Tibial artery (tissue), 4 donors: ENCODE measurements around the gene MAP2K5.

Experiments
- DNase-seq, 2 donors: peaks; one replicate each; pipeline ENCODE4 v3.0.0-alpha.2; 2019
- H3K27ac ChIP-seq, 2 donors: fragments of 200-600 bp; sonication (generic) in 1 of 2; 1 replicate in 1 of 2; 2 replicates in 1 of 2; pipeline ENCODE4 v1.5.1; 2018 to 2019; ENCODE audit warnings: mild to moderate bottlenecking in 1 of 2
- H3K27me3 ChIP-seq, 2 donors: fragments of 200-600 bp; sonication (generic) in 1 of 2; one replicate each; pipeline versions ENCODE4 v1.5.1 to v1.6.0; 2016 to 2019
- H3K36me3 ChIP-seq, 3 donors: fragments of 200-600 bp; sonication (generic) in 2 of 3; one replicate each; pipeline ENCODE4 v1.5.1; 2016 to 2019; ENCODE audit warnings: mild to moderate bottlenecking in 2 of 3
- H3K4me1 ChIP-seq, 4 donors: fragments of 200-600 bp; sonication (generic) in 2 of 4; 1 replicate in 3 of 4; 2 replicates in 1 of 4; pipeline ENCODE4 v1.5.1; 2016 to 2019
- H3K4me3 ChIP-seq, 2 donors: fragments of 200-600 bp; sonication (generic) in 1 of 2; 1 replicate in 1 of 2; 2 replicates in 1 of 2; pipeline ENCODE4 v1.5.1; 2018 to 2019; ENCODE audit warnings: mild to moderate bottlenecking in 2 of 2
- H3K9me3 ChIP-seq, 3 donors: fragments of 200-600 bp; sonication (generic) in 1 of 3; one replicate each; pipeline ENCODE4 v1.5.1; 2016 to 2019
- CTCF ChIP-seq, 2 experiments: fragments of 200-600 bp in 1 of 2; fragments of 450-650 bp in 1 of 2; IDR thresholded peaks; one replicate each; pipeline ENCODE4 v1.5.1; 2017 to 2019; ENCODE audit warnings: antibody characterized with exemption in 2 of 2, mild to moderate bottlenecking in 1 of 2, moderate library complexity in 1 of 2
- intact Hi-C: fragments of 100-400 bp; cut with DNase I; formaldehyde crosslinking; loops from one replicate; pipeline ENCODE4 v1.15.0; 2023; ENCODE audit warnings: low total_unique reads

The MAP2K5 gene

DNA sequence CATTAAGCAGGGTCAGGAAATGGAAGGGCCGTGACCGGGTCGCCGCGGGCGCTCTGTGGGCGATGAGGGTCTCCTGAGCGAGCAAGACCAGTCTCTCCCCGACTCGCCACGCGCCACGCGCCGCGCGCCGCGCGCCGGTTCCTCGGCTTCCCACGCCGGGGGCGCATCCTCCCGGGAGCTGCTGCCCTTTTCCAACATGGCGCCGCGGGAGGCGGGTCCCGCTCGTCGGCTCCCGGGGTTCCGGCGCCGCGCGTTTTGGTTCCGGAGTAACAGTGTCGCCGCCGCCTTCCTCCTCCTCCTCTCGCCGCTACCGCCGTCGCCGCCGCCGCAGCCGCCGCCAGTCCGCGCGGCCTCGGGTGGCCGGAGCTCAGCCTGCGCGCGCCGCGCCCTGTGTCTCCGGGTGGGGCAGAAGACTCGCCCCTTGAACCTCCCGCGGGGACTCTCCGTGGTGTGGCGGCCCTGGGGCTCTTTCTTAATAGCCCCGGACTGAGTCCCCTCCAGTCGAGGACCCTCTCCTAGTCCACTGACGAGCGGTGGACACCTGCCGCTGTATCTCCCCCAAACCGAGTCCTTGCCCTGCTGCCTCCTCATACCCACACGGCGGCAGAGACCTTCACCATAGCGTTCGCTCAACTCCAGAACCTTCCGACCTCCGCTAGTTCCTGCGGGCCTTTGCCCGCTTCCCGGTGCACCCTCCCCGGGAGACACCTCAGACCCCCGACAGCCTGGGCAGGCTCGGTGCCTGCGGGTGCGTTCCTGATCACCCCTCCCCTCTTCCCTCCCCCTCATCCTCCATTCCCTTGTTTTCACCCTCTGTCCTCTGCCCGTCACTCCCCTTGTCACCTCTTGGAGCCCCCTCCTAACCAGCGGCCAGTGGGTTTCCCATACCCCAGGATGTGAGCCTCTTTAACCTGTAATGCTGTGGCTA lies at the start of gene MAP2K5:
TSS of gene MAP2K5 (plus strand) at position 284 of the 928 bp plus-strand sequence. CDS start at position 917, 633 bp downstream.
- Histone ChIP-seq H3K36me3 (peaks cover 0 to 10% (median 4%) of the 10 kb centered on the region in 3 donors), H3K27me3 (no peaks in the 10 kb centered on the region), H3K9me3 (no peaks in the 10 kb centered on the region), H3K4me3 (peak within 1 kb of the TSS; percentile 58 to 71), H3K27ac (peak within 1 kb of the TSS; percentile 77 to 83), H3K4me1 (peaks cover 0 to 24% (median 14%) of the 10 kb centered on the region in 4 donors)
- DNase-seq, result peak; percentile 85 to 93
- TF ChIP-seq CTCF (IDR thresholded peaks at IDR 0.05), result no peak
- intact Hi-C loops, result loop anchor here (10.0 kb wide), 1 partner anchor 292 kb away; no protein-coding TSS in a partner anchor

GRCh38 chr15:67495585-67495984 lies 46.9 kb upstream of the MAP2K5 start:
- H3K27me3 ChIP-seq, result no peaks in the 10 kb centered on the region
- H3K9me3 ChIP-seq, result no peaks in the 10 kb centered on the region
- no peak for DNase-seq
- intact Hi-C loops, result no loop called here
- H3K4me1 ChIP-seq, result no peaks in the 10 kb centered on the region
- H3K27ac ChIP-seq, result no peak overlapping the region
- TF ChIP-seq CTCF (IDR thresholded peaks at IDR 0.05), result no peak
- H3K36me3 ChIP-seq, result no peaks in the 10 kb centered on the region
- no peak overlapping the region for H3K4me3 ChIP-seq

DNA sequence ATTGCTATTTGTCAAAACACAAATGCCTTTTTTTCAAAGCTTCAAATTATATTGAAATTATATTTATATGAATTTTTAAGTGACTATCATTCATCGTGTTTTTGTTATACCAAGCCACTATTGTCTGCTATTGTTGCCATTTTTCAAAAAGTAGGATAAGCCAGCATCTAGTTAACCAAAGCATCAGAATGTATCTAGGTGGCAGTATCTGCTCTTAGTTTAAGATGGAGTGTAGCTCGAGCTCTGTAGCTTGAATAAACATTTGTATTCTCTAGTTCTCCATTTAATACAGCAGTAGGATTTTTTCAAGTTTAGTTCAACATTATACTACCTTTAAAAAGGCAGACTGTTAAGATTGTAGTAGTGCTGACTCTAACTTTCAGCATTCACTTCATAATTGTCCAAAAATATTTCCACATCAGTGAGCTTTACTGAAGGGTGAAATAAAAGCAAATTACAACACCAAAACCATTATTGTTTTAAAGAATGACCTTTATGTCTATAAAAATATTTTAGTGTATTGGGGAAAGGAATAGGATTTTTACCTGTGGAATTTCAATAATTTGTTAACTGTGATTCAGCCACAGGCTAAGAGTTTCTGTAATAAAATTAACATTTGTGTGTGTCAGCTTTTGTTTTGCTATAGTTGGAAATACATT lies 41.2 kb upstream of the MAP2K5 start:
- no peaks in the 10 kb centered on the region for H3K4me1 ChIP-seq
- DNase-seq, result no peak
- TF ChIP-seq CTCF (IDR thresholded peaks at IDR 0.05), result peak in 1 of 2 experiments; percentile 31
- no peaks in the 10 kb centered on the region for H3K27me3 ChIP-seq
- H3K36me3 ChIP-seq, result no peaks in the 10 kb centered on the region
- no peak overlapping the region for H3K4me3 ChIP-seq
- no peaks in the 10 kb centered on the region for H3K9me3 ChIP-seq
- no peak overlapping the region for H3K27ac ChIP-seq
- intact Hi-C loops, result no loop called here

- intact Hi-C loops, result no loop called here
- H3K27ac ChIP-seq, result no peak overlapping the region
- no peaks in the 10 kb centered on the region for H3K4me1 ChIP-seq
- no peaks in the 10 kb centered on the region for H3K27me3 ChIP-seq
- no peak for DNase-seq
- no peak for TF ChIP-seq CTCF (IDR thresholded peaks at IDR 0.05)
- no peaks in the 10 kb centered on the region for H3K36me3 ChIP-seq
- H3K4me3 ChIP-seq, result no peak overlapping the region
- no peaks in the 10 kb centered on the region for H3K9me3 ChIP-seq
Observed at GRCh38 chr15:67501836-67502461, 40.6 kb upstream of the MAP2K5 start.

- peaks cover 0 to 4% (median 3%) of the 10 kb centered on the region in 3 donors for H3K36me3 ChIP-seq
- no peak overlapping the region for H3K27ac ChIP-seq
- DNase-seq, result no peak
- H3K4me1 ChIP-seq, result no peaks in the 10 kb centered on the region
- H3K4me3 ChIP-seq, result no peak overlapping the region
- intact Hi-C loops, result no loop called here
- no peak for TF ChIP-seq CTCF (IDR thresholded peaks at IDR 0.05)
- H3K27me3 ChIP-seq, result no peaks in the 10 kb centered on the region
- H3K9me3 ChIP-seq, result no peaks in the 10 kb centered on the region
Observed at GRCh38 chr15:67504056-67504455, 38.4 kb upstream of the MAP2K5 start.
